Breast epithelium (tissue), 3 donors: ENCODE measurements around the gene MBD4.

Experiments
- POLR2A ChIP-seq: fragments of 450-650 bp; IDR thresholded peaks from one replicate; pipeline ENCODE4 v1.6.1; 2016; ENCODE audit warnings: antibody characterized with exemption, mild to moderate bottlenecking, moderate library complexity
- POLR2AphosphoS5 ChIP-seq, 3 donors: sonication (generic); formaldehyde crosslinking; IDR thresholded peaks; one replicate each; pipeline ENCODE4 v1.6.1; 2017; ENCODE audit warnings: antibody characterized with exemption in 3 of 3
- TF ChIP-seq, protein P1 (sequence below), 3 donors: fragments of 450-650 bp; IDR thresholded peaks; one replicate each; pipeline ENCODE4 v1.5.1; 2016 to 2017; ENCODE audit warnings: antibody characterized with exemption in 3 of 3, mild to moderate bottlenecking in 3 of 3, moderate library complexity in 3 of 3

DNA sequence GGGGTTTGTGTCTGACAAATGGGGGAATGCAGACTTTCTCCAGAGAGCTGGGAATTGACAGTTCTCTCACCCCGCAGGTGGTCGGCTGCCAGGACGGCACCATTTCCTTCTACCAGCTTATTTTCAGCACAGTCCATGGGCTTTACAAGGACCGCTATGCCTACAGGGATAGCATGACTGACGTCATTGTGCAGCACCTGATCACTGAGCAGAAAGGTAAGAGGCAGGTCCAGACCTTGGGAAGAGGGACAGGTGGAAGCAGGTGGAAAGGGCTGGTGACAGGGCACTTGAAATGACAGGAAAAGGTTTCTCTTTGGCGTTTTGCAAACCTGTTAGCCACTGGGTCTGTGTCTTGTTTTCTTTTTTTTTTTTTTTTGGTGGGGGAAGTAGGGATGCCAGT lies 36.8 kb upstream of the MBD4 start:
- TF ChIP-seq POLR2AphosphoS5 (IDR thresholded peaks at IDR 0.05) (no peak), POLR2A (no peak)
- TF ChIP-seq, protein P1, sequence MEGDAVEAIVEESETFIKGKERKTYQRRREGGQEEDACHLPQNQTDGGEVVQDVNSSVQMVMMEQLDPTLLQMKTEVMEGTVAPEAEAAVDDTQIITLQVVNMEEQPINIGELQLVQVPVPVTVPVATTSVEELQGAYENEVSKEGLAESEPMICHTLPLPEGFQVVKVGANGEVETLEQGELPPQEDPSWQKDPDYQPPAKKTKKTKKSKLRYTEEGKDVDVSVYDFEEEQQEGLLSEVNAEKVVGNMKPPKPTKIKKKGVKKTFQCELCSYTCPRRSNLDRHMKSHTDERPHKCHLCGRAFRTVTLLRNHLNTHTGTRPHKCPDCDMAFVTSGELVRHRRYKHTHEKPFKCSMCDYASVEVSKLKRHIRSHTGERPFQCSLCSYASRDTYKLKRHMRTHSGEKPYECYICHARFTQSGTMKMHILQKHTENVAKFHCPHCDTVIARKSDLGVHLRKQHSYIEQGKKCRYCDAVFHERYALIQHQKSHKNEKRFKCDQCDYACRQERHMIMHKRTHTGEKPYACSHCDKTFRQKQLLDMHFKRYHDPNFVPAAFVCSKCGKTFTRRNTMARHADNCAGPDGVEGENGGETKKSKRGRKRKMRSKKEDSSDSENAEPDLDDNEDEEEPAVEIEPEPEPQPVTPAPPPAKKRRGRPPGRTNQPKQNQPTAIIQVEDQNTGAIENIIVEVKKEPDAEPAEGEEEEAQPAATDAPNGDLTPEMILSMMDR (IDR thresholded peaks at IDR 0.05): no peak
